Measurements from ENCODE around the gene POU4F1.

Gene POU4F1

GRCh38 chr13:78606471-78607408, 3.4 kb upstream of the POU4F1 start:
- no peak for DNase-seq (ENCODE audit: low spot score)

- no peak for DNase-seq (ENCODE audit: low spot score)
These were observed 1.6 kb upstream of the POU4F1 start for GRCh38 chr13:78604782-78605611.

GRCh38 chr13:78602561-78603239, 652 bp downstream of the POU4F1 start:
- DNase-seq (ENCODE audit: low spot score): no peak

GRCh38 chr13:78601874-78602560, 1.3 kb downstream of the POU4F1 start:
- DNase-seq (ENCODE audit: low spot score): no peak

- DNase-seq (ENCODE audit: low spot score): no peak
These were observed 2.1 kb downstream of the POU4F1 start for GRCh38 chr13:78601124-78601873.

- DNase-seq (ENCODE audit: low spot score): no peak
These were observed 3.0 kb downstream of the POU4F1 start for GRCh38 chr13:78600280-78600883.

GRCh38 chr13:78599645-78600279, 3.6 kb downstream of the POU4F1 start:
- no peak for DNase-seq (ENCODE audit: low spot score)

- DNase-seq (ENCODE audit: low spot score): no peak
These were observed 4.2 kb downstream of the POU4F1 start for GRCh38 chr13:78598966-78599644.

- DNase-seq (ENCODE audit: low spot score): no peak
These were observed 5.1 kb downstream of the POU4F1 start for GRCh38 chr13:78598116-78598781.

- no peak for DNase-seq (ENCODE audit: low spot score)
These were observed 5.8 kb downstream of the POU4F1 start for GRCh38 chr13:78597602-78597932.

- DNase-seq (ENCODE audit: low spot score): no peak
These were observed 6.4 kb downstream of the POU4F1 start for GRCh38 chr13:78596736-78597601.

- DNase-seq (ENCODE audit: low spot score): no peak
These were observed 7.0 kb downstream of the POU4F1 start for GRCh38 chr13:78596399-78596735.

- DNase-seq (ENCODE audit: low spot score): no peak
These were observed 7.6 kb downstream of the POU4F1 start for GRCh38 chr13:78595495-78596398.

- DNase-seq (ENCODE audit: low spot score): no peak
These were observed 8.8 kb downstream of the POU4F1 start for GRCh38 chr13:78594456-78594975.

GRCh38 chr13:78593652-78594455, 9.5 kb downstream of the POU4F1 start:
- no peak for DNase-seq (ENCODE audit: low spot score)

- no peak for DNase-seq (ENCODE audit: low spot score)
These were observed 10.2 kb downstream of the POU4F1 start for GRCh38 chr13:78593129-78593528.

All from RKO (cell line).